ENCODE data around the gene C16orf87. TPM values are rescaled to one million over a fixed set of nuclear protein-coding genes. Genes with fewer than 3 reads are reported as not detected.
"Not testable (repeated sequence)": the region's sequence is repeated elsewhere in the genome, so short reads cannot be mapped to it uniquely, and the experiment has no call there.

C16orf87 gene, protein sequence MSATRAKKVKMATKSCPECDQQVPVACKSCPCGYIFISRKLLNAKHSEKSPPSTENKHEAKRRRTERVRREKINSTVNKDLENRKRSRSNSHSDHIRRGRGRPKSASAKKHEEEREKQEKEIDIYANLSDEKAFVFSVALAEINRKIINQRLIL
- total RNA-seq, result 8.6 and 9.3 TPM in 2 replicates

DNA sequence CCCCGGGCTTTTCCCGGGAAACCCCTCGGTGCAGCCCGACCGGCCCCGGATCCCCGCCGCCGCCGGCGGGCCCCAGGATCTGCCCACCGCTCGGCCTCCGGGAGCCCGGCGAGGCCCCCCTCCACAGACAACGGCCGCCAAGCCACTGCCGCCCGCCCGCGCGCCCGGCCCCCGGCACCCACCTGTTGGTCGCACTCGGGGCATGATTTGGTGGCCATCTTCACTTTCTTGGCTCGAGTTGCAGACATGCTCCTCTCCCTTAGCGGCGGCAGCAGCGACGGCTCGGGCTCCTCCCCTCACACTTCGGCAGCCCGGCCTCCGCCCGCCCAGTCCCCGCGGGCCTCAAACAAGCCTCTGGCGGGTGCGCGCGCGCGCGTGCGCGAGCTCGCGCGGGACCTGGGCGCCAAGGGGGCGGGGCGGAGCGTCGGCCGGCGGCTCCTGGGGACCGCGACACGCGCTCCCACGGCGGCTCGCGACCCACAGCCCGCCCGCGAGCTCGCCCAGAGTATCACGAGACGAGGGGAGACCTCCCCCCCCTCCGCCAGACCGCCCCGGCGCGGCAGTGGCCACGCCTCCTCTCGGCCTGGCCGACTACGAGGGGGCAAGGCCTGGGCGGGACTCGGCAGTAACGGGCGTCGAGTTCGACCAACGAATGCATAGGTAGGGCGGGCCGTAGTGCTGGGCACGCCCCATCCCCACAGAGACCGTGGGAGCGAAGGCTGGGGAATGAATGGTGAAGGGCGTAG, at the start of gene C16orf87:
C16orf87 (minus strand) TSS at position 279 of the 746 bp plus-strand sequence; CDS start at position 248, 31 bp downstream.
- DNase-seq (ENCODE audit: low read depth), result no peak
- peak within 1 kb of the TSS; percentile 82 for H3K4me3 ChIP-seq (ENCODE audit: low read depth, low read length)
- TF ChIP-seq, protein P1, sequence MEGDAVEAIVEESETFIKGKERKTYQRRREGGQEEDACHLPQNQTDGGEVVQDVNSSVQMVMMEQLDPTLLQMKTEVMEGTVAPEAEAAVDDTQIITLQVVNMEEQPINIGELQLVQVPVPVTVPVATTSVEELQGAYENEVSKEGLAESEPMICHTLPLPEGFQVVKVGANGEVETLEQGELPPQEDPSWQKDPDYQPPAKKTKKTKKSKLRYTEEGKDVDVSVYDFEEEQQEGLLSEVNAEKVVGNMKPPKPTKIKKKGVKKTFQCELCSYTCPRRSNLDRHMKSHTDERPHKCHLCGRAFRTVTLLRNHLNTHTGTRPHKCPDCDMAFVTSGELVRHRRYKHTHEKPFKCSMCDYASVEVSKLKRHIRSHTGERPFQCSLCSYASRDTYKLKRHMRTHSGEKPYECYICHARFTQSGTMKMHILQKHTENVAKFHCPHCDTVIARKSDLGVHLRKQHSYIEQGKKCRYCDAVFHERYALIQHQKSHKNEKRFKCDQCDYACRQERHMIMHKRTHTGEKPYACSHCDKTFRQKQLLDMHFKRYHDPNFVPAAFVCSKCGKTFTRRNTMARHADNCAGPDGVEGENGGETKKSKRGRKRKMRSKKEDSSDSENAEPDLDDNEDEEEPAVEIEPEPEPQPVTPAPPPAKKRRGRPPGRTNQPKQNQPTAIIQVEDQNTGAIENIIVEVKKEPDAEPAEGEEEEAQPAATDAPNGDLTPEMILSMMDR (conservative IDR thresholded peaks at IDR 0.05; ENCODE audit: low read depth, low read length), result no peak

DNA sequence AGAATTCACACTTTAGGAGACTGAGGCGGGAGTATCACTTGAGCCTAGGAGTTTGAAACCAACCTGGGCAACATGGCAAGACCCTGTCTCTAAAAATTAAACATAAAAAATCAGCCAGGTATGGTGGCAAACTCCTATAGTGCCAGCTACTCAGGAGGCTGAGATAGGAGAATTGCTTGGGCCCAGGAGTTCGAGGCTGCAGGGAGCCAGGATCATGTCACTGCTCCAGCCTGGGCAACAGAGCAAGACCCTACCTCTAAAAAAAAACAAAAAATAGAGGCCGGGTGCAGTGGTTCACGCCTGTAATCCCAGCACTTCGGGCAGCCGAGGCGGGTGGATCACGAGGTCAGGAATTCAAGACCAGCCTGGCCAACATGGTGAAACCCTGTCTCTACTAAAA, 44.3 kb upstream of the C16orf87 start:
- no peak overlapping the region for H3K4me3 ChIP-seq (ENCODE audit: low read depth, low read length)
- TF ChIP-seq, protein P1 (conservative IDR thresholded peaks at IDR 0.05; ENCODE audit: low read depth, low read length), result no peak
- DNase-seq (ENCODE audit: low read depth), result no peak

DNA sequence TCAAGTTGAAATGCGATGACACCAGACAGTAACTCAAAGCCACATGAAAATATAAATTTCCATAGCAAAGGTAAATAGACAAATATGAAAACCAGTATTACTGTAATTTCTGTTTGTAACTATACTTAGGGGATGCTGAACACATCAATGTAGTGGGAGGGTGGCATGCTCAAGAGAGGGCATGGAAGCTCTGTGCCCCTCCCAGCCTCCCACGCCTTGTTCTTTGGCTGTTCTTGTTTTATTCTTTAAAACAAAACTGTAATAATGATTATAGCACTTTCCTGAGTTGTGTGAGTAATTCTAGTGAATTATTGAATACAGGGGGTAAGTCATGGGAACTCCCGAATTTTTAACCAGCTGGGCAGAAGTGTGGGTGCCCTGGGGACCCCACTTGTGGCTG, 42.2 kb upstream of the C16orf87 start:
- no peak for DNase-seq (ENCODE audit: low read depth)
- H3K4me3 ChIP-seq (ENCODE audit: low read depth, low read length), result no peak overlapping the region
- TF ChIP-seq, protein P1 (conservative IDR thresholded peaks at IDR 0.05; ENCODE audit: low read depth, low read length), result no peak

DNA sequence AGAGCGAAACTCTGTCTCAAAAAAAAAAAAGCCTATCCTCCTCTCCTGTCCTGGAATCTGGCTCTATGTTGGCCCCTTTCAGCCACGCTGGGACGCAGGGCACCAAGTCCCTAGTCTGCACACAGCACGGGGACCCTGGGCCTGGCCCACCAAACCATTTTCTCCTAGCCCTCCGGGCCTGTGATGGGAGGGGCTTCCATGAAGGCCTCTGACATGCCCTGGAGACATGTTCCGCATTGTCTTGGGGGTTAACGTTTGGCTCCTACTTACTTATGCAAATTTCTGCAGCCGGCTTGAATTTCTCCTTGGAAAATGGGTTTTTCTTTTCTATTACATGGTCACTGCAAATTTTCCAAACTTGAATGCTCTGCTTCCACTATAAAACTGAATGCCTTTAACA, 40.6 kb upstream of the C16orf87 start:
- TF ChIP-seq, protein P1 (conservative IDR thresholded peaks at IDR 0.05; ENCODE audit: low read depth, low read length), result no peak
- H3K4me3 ChIP-seq (ENCODE audit: low read depth, low read length), result no peak overlapping the region
- DNase-seq (ENCODE audit: low read depth), result no peak

DNA sequence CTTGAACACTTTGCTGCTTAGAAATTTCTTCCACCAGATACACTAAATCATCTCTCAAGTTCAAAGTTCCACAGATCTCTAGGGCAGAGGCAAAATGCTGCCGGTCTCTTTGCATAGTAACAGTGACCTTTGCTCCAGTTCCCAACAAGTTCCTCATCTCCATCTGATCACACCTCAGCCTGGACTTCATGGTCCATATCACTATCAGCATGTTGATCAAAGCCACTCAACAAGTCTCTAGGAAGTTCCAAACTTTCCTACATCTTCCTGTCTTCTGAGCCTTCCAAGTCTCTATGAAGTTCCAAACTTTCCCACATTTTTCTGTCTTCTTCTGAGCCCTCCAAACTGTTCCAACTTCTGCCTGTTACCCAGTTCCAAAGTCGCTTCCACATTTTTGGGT, 37.9 kb upstream of the C16orf87 start:
- not testable (repeated sequence) for DNase-seq (ENCODE audit: low read depth); H3K4me3 ChIP-seq (ENCODE audit: low read depth, low read length)

DNA sequence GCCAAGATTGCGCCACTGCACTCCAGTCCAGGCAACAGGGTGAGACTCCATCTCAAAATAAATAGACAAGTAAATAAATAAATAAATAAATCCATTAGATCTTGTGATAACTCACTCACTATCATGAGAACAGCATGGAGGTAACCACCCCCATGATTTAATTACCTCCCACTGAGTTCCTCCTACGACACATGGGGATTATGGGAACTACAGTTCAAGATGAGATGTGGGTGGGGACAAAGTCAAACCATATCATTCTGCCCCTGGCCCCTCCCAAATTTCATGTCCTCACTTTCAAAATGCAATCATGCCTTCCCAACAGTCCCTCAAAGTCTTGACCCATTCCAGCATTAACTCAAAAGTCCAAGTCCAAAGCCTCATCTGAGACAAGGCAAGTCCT, 36.5 kb upstream of the C16orf87 start:
- DNase-seq (ENCODE audit: low read depth); H3K4me3 ChIP-seq (ENCODE audit: low read depth, low read length): not testable (repeated sequence)

DNA sequence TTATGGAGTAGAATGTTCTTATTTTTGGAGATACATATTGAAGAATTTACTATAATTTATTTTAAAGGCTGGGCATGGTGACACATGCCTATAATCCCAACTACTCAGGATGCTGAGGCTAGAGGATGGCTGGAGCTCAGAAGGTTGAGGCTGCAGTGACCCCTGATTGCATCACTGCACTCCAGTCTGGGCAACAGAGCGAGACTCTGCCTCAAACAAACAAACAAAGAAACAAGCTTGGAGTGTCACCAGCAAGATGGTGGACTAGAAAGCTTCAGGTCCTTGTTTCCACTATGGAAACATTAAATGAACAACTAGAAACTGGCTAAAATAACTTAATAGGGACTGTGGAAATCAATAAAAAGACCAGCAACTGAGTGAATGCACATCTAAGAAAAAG, 35.3 kb upstream of the C16orf87 start:
- no peak overlapping the region for H3K4me3 ChIP-seq (ENCODE audit: low read depth, low read length)
- DNase-seq (ENCODE audit: low read depth), result no peak
- TF ChIP-seq, protein P1 (conservative IDR thresholded peaks at IDR 0.05; ENCODE audit: low read depth, low read length), result no peak
